NCI-H1694 (cell line): ENCODE data around the gene PPM1H.
"Not testable (repeated sequence)": the region's sequence is repeated elsewhere in the genome, so short reads cannot be mapped to it uniquely, and the experiment has no call there.

Experiments used
- DNase-seq: peaks from one replicate; lab custom pipeline; 2025; lab: John Stamatoyannopoulos, UW

The PPM1H gene

GRCh38 chr12:62909340-62909739, 25.6 kb downstream of the PPM1H start:
- no peak for DNase-seq

- no peak for DNase-seq
These were observed 26.3 kb downstream of the PPM1H start for GRCh38 chr12:62908674-62909073.

GRCh38 chr12:62907561-62907960, 27.4 kb downstream of the PPM1H start:
- no peak for DNase-seq

- DNase-seq = no peak
These were observed 27.9 kb downstream of the PPM1H start for GRCh38 chr12:62907078-62907477.

- no peak for DNase-seq
These were observed 31.8 kb downstream of the PPM1H start for GRCh38 chr12:62903151-62903550.

GRCh38 chr12:62900686-62901272, 34.2 kb downstream of the PPM1H start:
- no peak for DNase-seq

- no peak for DNase-seq
These were observed 35.2 kb downstream of the PPM1H start for GRCh38 chr12:62899568-62900390.

GRCh38 chr12:62898526-62898925, 36.4 kb downstream of the PPM1H start:
- DNase-seq = no peak

- no peak for DNase-seq
These were observed 39.5 kb downstream of the PPM1H start for GRCh38 chr12:62895351-62895877.

- no peak for DNase-seq
These were observed 41.7 kb downstream of the PPM1H start for GRCh38 chr12:62893276-62893675.

GRCh38 chr12:62891805-62892549, 43.0 kb downstream of the PPM1H start:
- DNase-seq = no peak

GRCh38 chr12:62888454-62889110, 46.4 kb downstream of the PPM1H start:
- DNase-seq = no peak

GRCh38 chr12:62886796-62887195, 48.2 kb downstream of the PPM1H start:
- no peak for DNase-seq

GRCh38 chr12:62885242-62885641, 49.7 kb downstream of the PPM1H start:
- DNase-seq = no peak

- not testable (repeated sequence) for DNase-seq
These were observed 50.1 kb downstream of the PPM1H start for GRCh38 chr12:62884832-62885231.

GRCh38 chr12:62882696-62883095, 52.3 kb downstream of the PPM1H start:
- DNase-seq = no peak

- DNase-seq = no peak
These were observed 52.8 kb downstream of the PPM1H start for GRCh38 chr12:62882140-62882539.

- DNase-seq = no peak
These were observed 55.3 kb downstream of the PPM1H start for GRCh38 chr12:62879691-62880090.

- DNase-seq = not testable (repeated sequence)
These were observed 55.7 kb downstream of the PPM1H start for GRCh38 chr12:62879228-62879627.

GRCh38 chr12:62878211-62878610, 56.7 kb downstream of the PPM1H start:
- no peak for DNase-seq

- no peak for DNase-seq
These were observed 57.9 kb downstream of the PPM1H start for GRCh38 chr12:62876938-62877548.
